DOHH2 (cell line): Measurements from ENCODE around the gene NPFFR2.

Experiments used
- H3F3A ChIP-seq: fragments of 200-600 bp; sonication (generic), shearing (Covaris generic); 2 replicates; pipeline ENCODE4 v1.6.0; 2016; ENCODE audit warnings: antibody characterized with exemption, mild to moderate bottlenecking; ENCODE audit not compliant: control insufficient read depth, insufficient read depth
- H3K27ac ChIP-seq: fragments of 200-600 bp; sonication (generic); 2 replicates; pipeline ENCODE4 v1.5.1; 2014; ENCODE audit warnings: low read depth, mild to moderate bottlenecking, low read length, moderate library complexity
- H3K27me3 ChIP-seq: fragments of 200-600 bp; sonication (generic); 2 replicates; pipeline ENCODE4 v1.6.1; 2014; ENCODE audit warnings: mild to moderate bottlenecking, low read length, mixed read lengths; ENCODE audit not compliant: control insufficient read depth
- H3K36me3 ChIP-seq: fragments of 200-600 bp; sonication (generic); 2 replicates; pipeline ENCODE4 v1.6.1; 2014; ENCODE audit warnings: mild to moderate bottlenecking, low read length, moderate library complexity, mixed read lengths; ENCODE audit not compliant: control insufficient read depth
- H3K4me1 ChIP-seq: fragments of 200-600 bp; sonication (generic); 2 replicates; pipeline ENCODE4 v1.6.1; 2014; ENCODE audit warnings: mild to moderate bottlenecking, low read length, mixed read lengths; ENCODE audit not compliant: control insufficient read depth
- H3K4me2 ChIP-seq: fragments of 200-600 bp; sonication (generic); 2 replicates; pipeline ENCODE4 v1.6.0; 2014; ENCODE audit warnings: mild to moderate bottlenecking, low read length, moderate library complexity
- H3K4me3 ChIP-seq: fragments of 200-600 bp; sonication (generic); 2 replicates; pipeline ENCODE4 v1.5.1; 2014; ENCODE audit warnings: mild to moderate bottlenecking, low read length, mixed read lengths
- H3K79me2 ChIP-seq: fragments of 200-600 bp; sonication (generic); 2 replicates; pipeline ENCODE4 v1.6.1; 2014; ENCODE audit warnings: mild to moderate bottlenecking, low read length, mixed read lengths; ENCODE audit not compliant: control insufficient read depth
- H3K9me2 ChIP-seq: fragments of 200-600 bp; sonication (generic); replicated peaks from 2 replicates; pipeline ENCODE4 v1.6.1; 2014; ENCODE audit warnings: mild to moderate bottlenecking, low read length, mixed read lengths; ENCODE audit not compliant: control insufficient read depth
- H3K9me3 ChIP-seq: fragments of 200-600 bp; sonication (generic); 2 replicates; pipeline ENCODE4 v1.6.1; 2014; ENCODE audit warnings: antibody characterized with exemption, low read length, mixed read lengths; ENCODE audit not compliant: control insufficient read depth, insufficient read depth
- H4K20me1 ChIP-seq: fragments of 200-600 bp; sonication (generic); 2 replicates; pipeline ENCODE4 v1.6.0; 2014; ENCODE audit warnings: low read depth, mild to moderate bottlenecking, antibody characterized with exemption, low read length, moderate library complexity; ENCODE audit not compliant: control insufficient read depth, insufficient read depth
- EZH2phosphoT487 ChIP-seq: fragments of 200-600 bp; sonication (generic); IDR thresholded peaks from 2 replicates; pipeline ENCODE4 v1.6.1; 2017; ENCODE audit warnings: borderline replicate concordance, mild to moderate bottlenecking, antibody characterized with exemption, low read length, moderate library complexity, mixed read lengths
- TF ChIP-seq, protein P1 (sequence below): fragments of 200-600 bp; sonication (generic); IDR thresholded peaks from one replicate; pipeline ENCODE4 v1.5.1; 2014; ENCODE audit warnings: antibody characterized with exemption, mild to moderate bottlenecking, low read depth, low read length; ENCODE audit not compliant: poor library complexity, severe bottlenecking

Gene NPFFR2

DNA sequence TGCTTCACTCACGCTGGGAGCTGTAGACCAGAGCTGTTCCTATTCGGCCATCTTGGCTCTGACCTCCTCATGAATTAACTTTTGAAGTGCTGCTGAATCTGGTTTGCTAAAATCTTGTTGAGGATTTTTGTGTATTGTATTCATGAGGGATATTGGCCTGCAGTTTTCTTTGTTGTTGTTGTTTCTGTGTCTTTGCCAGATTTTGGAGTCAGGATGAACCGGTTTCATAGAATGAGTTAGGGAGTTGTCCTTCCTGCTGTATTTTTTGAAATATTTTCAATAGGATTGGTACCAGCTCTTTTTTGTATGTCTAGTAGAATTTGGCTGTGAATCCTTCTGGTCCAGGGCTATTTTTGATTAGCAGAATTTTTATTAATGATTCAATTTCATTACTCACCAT is 138.1 kb downstream of the NPFFR2 start:
- no peaks in the 10 kb centered on the region for H3F3A ChIP-seq
- H3K4me1 ChIP-seq, result no peaks in the 10 kb centered on the region
- TF ChIP-seq EZH2phosphoT487, result no peak
- TF ChIP-seq, protein P1, sequence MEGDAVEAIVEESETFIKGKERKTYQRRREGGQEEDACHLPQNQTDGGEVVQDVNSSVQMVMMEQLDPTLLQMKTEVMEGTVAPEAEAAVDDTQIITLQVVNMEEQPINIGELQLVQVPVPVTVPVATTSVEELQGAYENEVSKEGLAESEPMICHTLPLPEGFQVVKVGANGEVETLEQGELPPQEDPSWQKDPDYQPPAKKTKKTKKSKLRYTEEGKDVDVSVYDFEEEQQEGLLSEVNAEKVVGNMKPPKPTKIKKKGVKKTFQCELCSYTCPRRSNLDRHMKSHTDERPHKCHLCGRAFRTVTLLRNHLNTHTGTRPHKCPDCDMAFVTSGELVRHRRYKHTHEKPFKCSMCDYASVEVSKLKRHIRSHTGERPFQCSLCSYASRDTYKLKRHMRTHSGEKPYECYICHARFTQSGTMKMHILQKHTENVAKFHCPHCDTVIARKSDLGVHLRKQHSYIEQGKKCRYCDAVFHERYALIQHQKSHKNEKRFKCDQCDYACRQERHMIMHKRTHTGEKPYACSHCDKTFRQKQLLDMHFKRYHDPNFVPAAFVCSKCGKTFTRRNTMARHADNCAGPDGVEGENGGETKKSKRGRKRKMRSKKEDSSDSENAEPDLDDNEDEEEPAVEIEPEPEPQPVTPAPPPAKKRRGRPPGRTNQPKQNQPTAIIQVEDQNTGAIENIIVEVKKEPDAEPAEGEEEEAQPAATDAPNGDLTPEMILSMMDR, result no peak
- H3K9me2 ChIP-seq, result no peaks in the 10 kb centered on the region
- no peaks in the 10 kb centered on the region for H3K27me3 ChIP-seq
- no peaks in the 10 kb centered on the region for H4K20me1 ChIP-seq
- no peaks in the 10 kb centered on the region for H3K79me2 ChIP-seq
- H3K27ac ChIP-seq, result no peak overlapping the region
- H3K9me3 ChIP-seq, result no peaks in the 10 kb centered on the region
- no peaks in the 10 kb centered on the region for H3K36me3 ChIP-seq
- H3K4me3 ChIP-seq, result no peak overlapping the region
- no peak overlapping the region for H3K4me2 ChIP-seq

DNA sequence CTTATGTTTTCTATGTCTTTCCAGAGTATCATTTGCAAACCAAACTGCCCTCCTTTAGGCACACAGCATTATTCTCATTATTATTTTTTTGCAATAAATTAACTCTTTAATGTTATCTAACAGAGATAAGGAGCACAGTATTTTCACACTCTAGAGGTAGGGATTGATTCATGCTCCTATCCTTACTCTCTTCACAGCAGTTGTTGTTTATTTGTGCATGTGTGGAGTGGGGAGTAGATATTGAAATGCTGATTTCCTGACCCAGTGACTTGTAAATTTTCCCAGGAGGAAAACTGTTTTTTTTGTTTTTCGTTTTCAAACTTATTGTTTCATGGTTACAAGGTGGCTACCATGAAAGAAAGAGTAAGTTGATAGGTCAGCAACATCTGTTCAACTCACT is 140.0 kb downstream of the NPFFR2 start:
- Histone ChIP-seq H3K27ac (no peak overlapping the region), H3K36me3 (no peaks in the 10 kb centered on the region), H3K4me2 (no peak overlapping the region), H3K9me2 (no peaks in the 10 kb centered on the region), H3K27me3 (no peaks in the 10 kb centered on the region), H3K9me3 (no peaks in the 10 kb centered on the region), H3K79me2 (no peaks in the 10 kb centered on the region), H4K20me1 (no peaks in the 10 kb centered on the region), H3F3A (no peaks in the 10 kb centered on the region), H3K4me3 (no peak overlapping the region), H3K4me1 (no peaks in the 10 kb centered on the region)
- TF ChIP-seq, protein P1, result no peak
- no peak for TF ChIP-seq EZH2phosphoT487

DNA sequence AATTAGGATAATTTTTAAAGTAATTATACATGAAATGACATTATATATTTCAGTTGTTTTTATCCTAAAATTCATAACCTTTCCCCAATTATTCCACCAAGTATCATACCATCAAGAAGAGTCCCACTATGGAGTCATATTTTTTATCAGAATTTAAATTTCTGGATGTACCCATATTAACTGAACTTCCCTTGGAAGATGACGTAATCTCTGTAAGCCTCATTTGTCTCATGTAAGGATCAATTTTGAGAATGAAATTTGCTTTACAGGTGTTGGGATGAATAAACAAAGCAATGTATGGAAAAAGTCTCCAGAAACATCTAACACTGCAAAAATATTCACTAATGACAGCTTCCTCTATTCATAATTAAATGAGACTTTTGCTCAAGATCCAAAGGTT is 147.5 kb downstream of the NPFFR2 start:
- Histone ChIP-seq H4K20me1 (no peaks in the 10 kb centered on the region), H3K4me1 (no peaks in the 10 kb centered on the region), H3K9me3 (no peaks in the 10 kb centered on the region), H3F3A (no peaks in the 10 kb centered on the region), H3K36me3 (no peaks in the 10 kb centered on the region), H3K4me3 (no peak overlapping the region), H3K4me2 (no peak overlapping the region), H3K27me3 (no peaks in the 10 kb centered on the region), H3K79me2 (no peaks in the 10 kb centered on the region), H3K27ac (no peak overlapping the region), H3K9me2 (no peaks in the 10 kb centered on the region)
- TF ChIP-seq, protein P1, result no peak
- TF ChIP-seq EZH2phosphoT487, result no peak

DNA sequence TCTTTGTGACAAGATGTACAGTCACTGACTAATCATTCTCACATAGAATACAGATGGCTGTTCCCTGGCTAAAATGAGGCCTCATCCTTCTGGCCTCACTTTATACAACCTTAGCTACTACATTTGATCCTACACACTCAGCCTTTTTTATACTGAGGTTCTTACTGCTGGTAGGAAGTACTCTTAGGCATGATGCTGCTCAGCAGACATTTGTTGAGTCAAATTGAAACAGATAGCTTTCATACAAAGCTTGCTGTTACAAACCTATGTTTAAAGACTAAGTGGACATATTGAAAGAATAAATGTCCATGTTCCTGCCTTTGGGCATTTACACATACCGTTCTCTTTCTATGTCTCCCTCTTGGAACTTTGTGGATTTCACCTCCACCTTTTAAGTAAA is 154.9 kb downstream of the NPFFR2 start:
- no peak for TF ChIP-seq EZH2phosphoT487
- TF ChIP-seq, protein P1, result no peak
- Histone ChIP-seq H3K79me2 (no peaks in the 10 kb centered on the region), H3K9me2 (no peaks in the 10 kb centered on the region; the same call in 1 of the 2 replicates), H4K20me1 (no peaks in the 10 kb centered on the region), H3K4me1 (no peaks in the 10 kb centered on the region), H3K9me3 (no peaks in the 10 kb centered on the region), H3K36me3 (no peaks in the 10 kb centered on the region), H3F3A (no peaks in the 10 kb centered on the region), H3K4me2 (no peak overlapping the region), H3K4me3 (no peak overlapping the region), H3K27me3 (no peaks in the 10 kb centered on the region), H3K27ac (no peak overlapping the region)
